ENCODE results near the gene PDE11A. TPM values are rescaled to one million over a fixed set of nuclear protein-coding genes. Genes with fewer than 3 reads are reported as not detected.

PDE11A gene
- total RNA-seq, 1 experiment from 2014 or later, result 0.13 TPM

- no peak overlapping the region for H3K4me3 ChIP-seq
- no peaks in the 10 kb centered on the region for H3K9me3 ChIP-seq
- no peaks in the 10 kb centered on the region for H3K27me3 ChIP-seq
- H3K36me3 ChIP-seq, result no peaks in the 10 kb centered on the region
- no peak for DNase-seq
Measured at GRCh38 chr2:177708106-177708505, 364.5 kb downstream of the PDE11A start.

DNA sequence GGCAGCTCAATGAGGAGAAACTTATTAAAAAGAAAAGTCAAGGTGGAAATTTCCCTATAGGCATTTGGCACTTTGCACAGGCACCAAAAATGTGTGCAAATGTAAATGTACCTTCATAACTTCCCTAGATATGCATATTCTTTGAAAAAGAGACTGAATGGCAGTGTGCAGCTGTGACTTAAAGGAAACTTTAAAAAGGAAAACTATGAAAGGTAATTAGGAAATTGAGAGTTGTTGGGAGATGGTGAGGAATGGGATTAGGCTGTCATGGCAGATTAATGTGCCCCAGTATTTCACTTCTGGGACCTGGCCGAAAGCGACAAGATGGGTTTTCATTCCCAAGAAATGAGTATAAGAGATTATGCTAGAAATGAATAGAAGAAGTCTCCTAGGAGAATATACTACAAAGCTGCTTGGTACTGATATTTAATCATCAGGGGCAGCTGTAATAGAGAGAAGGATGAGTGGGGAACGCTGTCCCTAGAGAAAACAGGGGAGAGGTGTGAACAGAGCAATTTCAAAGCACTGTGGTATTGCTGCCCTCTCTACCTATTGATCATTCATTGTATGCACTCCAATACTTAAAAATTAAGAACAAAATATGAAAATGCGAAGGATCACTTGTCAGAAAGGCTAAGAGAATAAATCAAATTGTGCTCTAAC lies 366.9 kb downstream of the PDE11A start:
- Histone ChIP-seq H3K4me3 (no peak overlapping the region), H3K9me3 (no peaks in the 10 kb centered on the region), H3K27me3 (no peaks in the 10 kb centered on the region), H3K36me3 (no peaks in the 10 kb centered on the region)
- no peak for DNase-seq

- DNase-seq, result no peak
- H3K36me3 ChIP-seq, result no peaks in the 10 kb centered on the region
- no peaks in the 10 kb centered on the region for H3K27me3 ChIP-seq
Measured at GRCh38 chr2:177703159-177703558, 369.4 kb downstream of the PDE11A start.

GRCh38 chr2:177698281-177698680 lies 374.3 kb downstream of the PDE11A start:
- no peaks in the 10 kb centered on the region for H3K36me3 ChIP-seq
- H3K27me3 ChIP-seq, result no peaks in the 10 kb centered on the region; the same call in 1 of the 2 replicates
- H3K9me3 ChIP-seq, result no peaks in the 10 kb centered on the region
- no peak overlapping the region for H3K4me3 ChIP-seq
- no peak for DNase-seq

More at GRCh38 chr2:177703159-177703558, 369.4 kb downstream of the PDE11A start:
- H3K4me3 ChIP-seq, result no peak overlapping the region
- no peaks in the 10 kb centered on the region for H3K9me3 ChIP-seq

DNA sequence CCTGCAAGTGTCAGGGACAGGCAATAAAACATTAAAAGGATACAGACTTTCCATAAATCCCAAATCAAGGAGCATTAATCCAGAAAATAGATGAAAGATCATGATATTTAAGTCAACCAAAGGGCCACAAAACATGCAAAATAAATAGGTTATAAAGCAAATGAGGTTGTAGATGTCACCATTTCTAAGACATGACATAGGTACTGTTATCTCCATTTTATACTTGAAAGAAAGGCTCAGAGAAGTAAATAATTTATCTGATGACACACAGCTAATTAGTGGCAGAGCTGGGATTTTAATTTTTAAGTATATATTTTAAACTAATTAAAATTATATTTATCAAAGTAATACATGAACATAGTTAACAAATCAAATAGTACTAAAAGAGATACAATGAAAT lies 378.2 kb downstream of the PDE11A start:
- Histone ChIP-seq H3K27me3 (no peaks in the 10 kb centered on the region; the same call in 1 of the 2 replicates), H3K9me3 (no peaks in the 10 kb centered on the region), H3K4me3 (no peak overlapping the region), H3K36me3 (no peaks in the 10 kb centered on the region)
- DNase-seq, result no peak

GRCh38 chr2:177693658-177694339 lies 378.8 kb downstream of the PDE11A start:
- no peak for DNase-seq
- Histone ChIP-seq H3K4me3 (no peak overlapping the region), H3K27me3 (no peaks in the 10 kb centered on the region; the same call in 1 of the 2 replicates), H3K9me3 (no peaks in the 10 kb centered on the region), H3K36me3 (no peaks in the 10 kb centered on the region)

DNA sequence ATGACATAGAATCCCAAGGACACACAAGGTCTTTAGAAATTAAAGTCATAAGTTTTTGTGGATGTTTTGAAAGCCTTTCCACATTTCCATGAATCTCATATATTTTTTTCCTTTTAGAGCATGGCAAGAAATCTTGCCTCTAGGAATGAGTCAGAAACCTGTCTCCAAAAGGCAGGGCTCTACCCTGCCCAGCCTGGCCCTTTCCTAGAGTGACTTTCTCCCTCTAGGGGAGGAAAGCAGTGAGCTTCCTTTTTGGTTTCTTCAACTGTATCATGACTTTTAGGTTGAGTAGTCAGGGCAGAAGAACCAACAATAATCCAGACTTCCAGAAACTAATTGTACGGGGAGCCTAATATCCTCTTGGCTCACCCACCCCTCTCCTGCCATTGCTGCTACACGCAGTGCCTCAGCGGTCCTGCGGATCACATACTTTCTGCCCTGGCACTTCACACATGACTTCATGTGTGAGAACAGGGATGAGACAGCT lies 379.8 kb downstream of the PDE11A start:
- no peaks in the 10 kb centered on the region for H3K9me3 ChIP-seq
- H3K27me3 ChIP-seq, result no peaks in the 10 kb centered on the region; the same call in 1 of the 2 replicates
- H3K4me3 ChIP-seq, result no peak overlapping the region
- H3K36me3 ChIP-seq, result no peaks in the 10 kb centered on the region
- DNase-seq, result no peak

- Histone ChIP-seq H3K36me3 (no peaks in the 10 kb centered on the region), H3K27me3 (no peaks in the 10 kb centered on the region; the same call in 1 of the 2 replicates), H3K4me3 (no peak overlapping the region), H3K9me3 (no peaks in the 10 kb centered on the region)
- DNase-seq, result no peak
Measured at GRCh38 chr2:177692042-177692782, 380.4 kb downstream of the PDE11A start.

DNA sequence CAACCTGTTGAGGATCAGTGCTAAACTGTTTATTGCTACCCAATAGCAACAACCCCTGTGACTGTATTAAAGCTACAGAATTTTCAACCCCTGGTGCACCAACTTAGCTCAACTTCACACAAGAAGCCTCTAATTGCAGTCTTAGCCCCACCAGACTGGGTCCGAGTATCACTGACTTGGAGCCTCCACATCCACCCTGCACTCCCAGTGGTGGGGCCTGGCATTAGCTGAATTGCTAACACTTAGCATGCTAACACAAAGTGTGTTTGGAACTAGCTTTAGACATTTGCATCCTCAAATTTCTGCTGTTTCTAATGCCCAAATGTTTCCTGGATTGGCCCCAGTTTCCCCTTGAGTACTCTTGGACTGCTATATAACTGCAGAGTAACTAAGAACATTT lies 381.4 kb downstream of the PDE11A start:
- DNase-seq, result no peak
- no peaks in the 10 kb centered on the region for H3K36me3 ChIP-seq
- no peak overlapping the region for H3K4me3 ChIP-seq
- no peaks in the 10 kb centered on the region; the same call in 1 of the 2 replicates for H3K27me3 ChIP-seq
- no peaks in the 10 kb centered on the region for H3K9me3 ChIP-seq

DNA sequence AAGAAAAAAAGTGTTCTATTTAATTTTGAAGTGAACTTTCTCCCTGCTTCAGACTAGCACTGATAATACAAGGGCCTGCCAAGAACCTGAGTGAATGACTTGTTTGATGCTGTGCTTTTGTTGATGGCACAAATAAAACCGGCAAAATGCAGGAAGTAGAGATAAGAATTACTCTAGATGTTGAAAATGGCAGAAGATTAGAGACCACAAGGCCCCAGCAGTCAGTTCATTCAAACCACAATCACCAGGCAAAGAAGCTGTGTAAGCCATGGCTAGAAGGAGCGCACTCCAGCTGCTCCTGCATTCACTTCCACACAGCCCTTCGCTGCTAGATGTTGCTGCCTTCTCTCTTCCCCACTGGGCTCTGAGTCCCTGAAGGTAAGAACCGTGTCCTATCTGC lies 383.0 kb downstream of the PDE11A start:
- H3K9me3 ChIP-seq, result no peaks in the 10 kb centered on the region
- no peaks in the 10 kb centered on the region; the same call in 1 of the 2 replicates for H3K27me3 ChIP-seq
- H3K4me3 ChIP-seq, result no peak overlapping the region
- no peaks in the 10 kb centered on the region for H3K36me3 ChIP-seq
- no peak for DNase-seq

- no peak for DNase-seq
- Histone ChIP-seq H3K36me3 (no peaks in the 10 kb centered on the region), H3K27me3 (no peaks in the 10 kb centered on the region; the same call in 1 of the 2 replicates), H3K9me3 (no peaks in the 10 kb centered on the region), H3K4me3 (no peak overlapping the region)
Measured at GRCh38 chr2:177688844-177689243, 383.7 kb downstream of the PDE11A start.

GRCh38 chr2:177683661-177684069 lies 388.9 kb downstream of the PDE11A start:
- no peaks in the 10 kb centered on the region for H3K9me3 ChIP-seq

DNA sequence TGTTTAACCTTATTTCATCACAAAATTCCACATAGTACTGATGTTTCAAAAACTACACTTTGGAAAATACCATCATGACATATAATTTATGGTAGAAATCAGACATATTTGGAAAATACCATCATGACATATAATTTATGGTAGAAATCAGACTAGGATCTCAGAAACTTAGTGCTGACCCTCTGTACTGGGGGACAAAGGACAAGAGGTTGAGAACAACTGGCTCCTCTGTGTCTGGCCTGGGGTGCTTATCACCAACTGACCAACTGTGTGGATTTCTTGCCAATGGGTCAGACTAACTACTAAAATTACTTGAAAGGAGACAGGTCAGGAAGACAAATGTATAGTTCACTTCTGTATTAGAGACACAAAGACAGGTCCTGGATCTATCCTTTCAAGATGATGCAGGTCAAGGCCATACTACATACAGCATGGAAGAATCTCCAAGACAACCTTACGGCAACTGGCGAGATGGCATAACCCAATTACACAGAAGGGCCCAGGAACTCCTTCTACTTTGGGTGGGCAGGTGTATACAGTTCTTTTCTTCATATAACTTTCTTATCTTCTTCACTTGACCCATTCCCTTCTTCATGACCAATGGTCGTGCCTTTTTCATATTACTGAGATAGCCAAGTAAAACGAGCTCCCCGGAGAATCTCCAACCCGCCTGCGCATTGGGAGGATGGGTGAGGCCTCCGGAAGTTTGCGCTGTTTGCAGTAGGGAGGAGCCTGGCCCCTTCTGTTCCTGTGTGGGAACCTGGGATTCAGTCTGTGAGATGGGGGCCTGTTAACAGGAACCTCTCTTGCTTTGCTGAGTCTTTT lies 389.5 kb downstream of the PDE11A start:
- H3K9me3 ChIP-seq, result no peaks in the 10 kb centered on the region
- DNase-seq, result no peak
- H3K27me3 ChIP-seq, result no peaks in the 10 kb centered on the region
- no peak overlapping the region for H3K4me3 ChIP-seq
- H3K36me3 ChIP-seq, result no peaks in the 10 kb centered on the region

More at GRCh38 chr2:177683661-177684069, 388.9 kb downstream of the PDE11A start:
- Histone ChIP-seq H3K27me3 (no peaks in the 10 kb centered on the region), H3K4me3 (no peak overlapping the region), H3K36me3 (no peaks in the 10 kb centered on the region)
- DNase-seq, result no peak

DNA sequence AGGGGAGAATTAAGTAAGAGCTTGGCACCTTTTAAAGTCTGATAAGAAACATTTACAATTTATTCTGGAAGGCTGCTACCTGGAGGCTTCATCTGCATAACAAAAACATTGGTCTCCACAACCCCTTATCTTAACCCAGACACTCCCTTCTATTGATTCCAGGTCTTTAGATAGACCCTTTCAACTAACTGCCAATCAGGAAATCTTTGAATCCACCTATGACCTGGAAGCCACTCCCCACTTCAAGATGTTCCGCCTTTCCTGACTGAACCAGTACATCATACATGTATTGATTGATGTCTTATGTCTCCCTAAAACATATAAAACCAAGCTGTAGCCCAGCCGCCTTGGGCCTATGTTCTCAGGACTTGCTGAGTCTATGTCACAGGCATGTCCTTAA lies 390.6 kb downstream of the PDE11A start:
- no peak for DNase-seq
- Histone ChIP-seq H3K4me3 (no peak overlapping the region), H3K36me3 (no peaks in the 10 kb centered on the region), H3K9me3 (no peaks in the 10 kb centered on the region), H3K27me3 (peaks cover under 1% of the 10 kb centered on the region; the same call in 1 of the 2 replicates)

GRCh38 chr2:177680866-177681712 lies 391.5 kb downstream of the PDE11A start:
- Histone ChIP-seq H3K27me3 (peaks cover 3% of the 10 kb centered on the region; the same call in 1 of the 2 replicates), H3K4me3 (no peak overlapping the region), H3K36me3 (no peaks in the 10 kb centered on the region), H3K9me3 (no peaks in the 10 kb centered on the region)
- no peak for DNase-seq
